Activated T-cell treated with anti-CD3 and anti-CD28 coated beads, Interleukin-2, amount 50 U/mL, for 4 hours (primary cell): ENCODE measurements around the gene ARID1A. TPM values are rescaled to one million over a fixed set of nuclear protein-coding genes. Genes with fewer than 3 reads are reported as not detected.
A peak's percentile ranks its signal among the peaks of the same experiment; 100 is the strongest.
"Not testable (repeated sequence)": the region's sequence is repeated elsewhere in the genome, so short reads cannot be mapped to it uniquely, and the experiment has no call there.

Source experiments
- ATAC-seq, 2 donors: fragments of 200-7000 bp; cut with Tn5 transposase; one replicate each; pipeline ENCODE4 v1.10.0; 2021
- DNase-seq: peaks from one replicate; pipeline ENCODE4 v3.0.0-alpha.2; 2020
- H3K27me3 Mint-ChIP-seq: one replicate; pipeline ENCODE4 v1.8.0; 2021; ENCODE audit warnings: low read depth, mixed read lengths
- H3K36me3 Mint-ChIP-seq: one replicate; pipeline ENCODE4 v1.8.0; 2022; ENCODE audit warnings: mixed read lengths; ENCODE audit not compliant: insufficient read depth
- H3K4me1 Mint-ChIP-seq: one replicate; pipeline ENCODE4 v1.8.0; 2021; ENCODE audit warnings: low read depth, mixed read lengths
- H3K4me3 Mint-ChIP-seq: one replicate; pipeline ENCODE4 v1.8.0; 2021; ENCODE audit warnings: mild to moderate bottlenecking, moderate library complexity, mixed read lengths
- H3K9me3 Mint-ChIP-seq: one replicate; pipeline ENCODE4 v1.8.0; 2021; ENCODE audit warnings: mixed read lengths
- total RNA-seq, 3 donors: library from RNA; stranded (reverse); gene quantifications; one replicate each; pipeline ENCODE4 v1.2.1, GENCODE V29; 2021

Gene ARID1A
- 10 to 100 TPM; 85.0 to 92.7 (median 91.1) TPM for total RNA-seq

DNA sequence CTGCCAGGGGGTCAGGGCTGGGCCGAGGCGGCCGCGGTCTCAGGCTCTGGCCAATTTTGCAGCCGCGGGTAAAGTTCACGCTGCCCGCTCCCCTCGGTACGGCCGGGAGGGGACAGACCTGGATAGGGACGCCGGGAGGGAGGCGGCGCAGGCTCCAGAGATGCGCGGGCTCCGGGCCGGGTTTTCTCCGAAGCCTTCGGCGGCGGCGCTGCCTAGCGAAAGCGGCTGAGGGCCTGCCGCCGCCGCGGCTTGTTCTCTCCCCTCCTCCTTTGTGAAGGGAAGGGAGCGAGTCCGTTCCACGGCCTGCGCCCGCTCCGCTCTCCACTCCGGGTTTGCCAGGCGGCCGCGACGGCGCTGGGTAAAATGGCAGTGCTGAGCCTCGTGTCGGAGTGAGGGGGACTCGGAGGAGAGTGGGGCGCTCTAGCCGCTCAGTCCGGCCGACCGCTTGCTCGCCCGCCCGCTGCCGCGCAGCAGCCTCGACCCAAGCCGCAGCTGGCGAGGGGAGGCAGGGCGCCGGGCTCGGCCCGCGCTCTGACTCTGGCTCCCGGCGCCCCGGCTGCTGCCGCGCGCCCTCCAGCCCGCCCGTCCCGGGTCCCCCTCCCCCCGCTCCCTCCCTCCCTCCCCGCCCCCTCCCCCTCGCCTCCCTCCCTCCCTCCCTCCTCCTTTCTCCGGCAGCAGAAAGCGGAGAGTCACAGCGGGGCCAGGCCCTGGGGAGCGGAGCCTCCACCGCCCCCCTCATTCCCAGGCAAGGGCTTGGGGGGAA, at the start of gene ARID1A:
ARID1A (plus strand) TSS at position 660 of the 763 bp plus-strand sequence. CDS start 389 bp downstream, outside the sequence.
- peaks cover 34% of the 10 kb centered on the region for H3K4me1 Mint-ChIP-seq
- DNase-seq (peak; percentile 93), ATAC-seq (peak; percentile 48 to 61)
- H3K27me3 Mint-ChIP-seq: no peaks in the 10 kb centered on the region
- H3K4me3 Mint-ChIP-seq: peak within 1 kb of the TSS; percentile 90
- no peaks in the 10 kb centered on the region for H3K36me3 Mint-ChIP-seq
- no peaks in the 10 kb centered on the region for H3K9me3 Mint-ChIP-seq

DNA sequence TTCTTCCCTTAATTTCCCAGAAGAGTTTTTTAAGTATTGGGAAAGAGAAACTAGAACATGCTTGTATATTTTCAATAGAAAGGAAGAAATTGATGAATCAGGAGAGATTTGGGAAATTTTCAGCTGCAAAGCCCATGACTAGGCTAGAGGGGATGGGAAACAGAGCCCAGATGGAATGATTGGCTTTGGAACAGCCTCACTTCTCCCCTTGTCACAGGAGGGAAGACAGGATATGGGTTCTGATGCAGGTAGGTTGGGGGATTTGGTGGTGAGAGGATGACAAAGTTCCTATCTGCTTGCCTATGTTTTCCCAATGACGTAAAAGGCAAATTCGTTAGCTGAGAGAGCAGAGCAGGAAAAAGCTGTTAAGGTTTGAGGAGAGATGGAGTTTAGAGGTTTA, 31.0 kb upstream of the ARID1A start:
- no peaks in the 10 kb centered on the region for H3K27me3 Mint-ChIP-seq
- no peaks in the 10 kb centered on the region for H3K4me1 Mint-ChIP-seq

DNA sequence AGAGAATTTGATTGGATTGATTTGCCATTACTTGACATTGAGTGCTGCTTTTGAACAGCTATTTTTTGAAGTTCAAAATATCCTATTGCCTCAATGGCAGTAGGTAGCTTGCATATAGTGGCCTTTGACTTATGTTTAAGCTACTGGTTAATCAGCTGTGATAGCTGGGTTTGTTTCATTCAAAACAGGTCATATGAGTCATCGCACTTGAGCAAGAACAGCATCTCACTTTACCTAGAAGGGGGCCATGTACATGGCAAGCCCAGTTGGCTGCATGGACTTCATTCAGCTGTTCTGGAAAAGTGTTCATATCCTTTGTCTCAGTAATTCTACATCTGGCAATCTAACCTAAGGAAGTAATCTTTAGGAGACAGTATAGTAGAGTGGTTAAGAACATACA, 29.0 kb upstream of the ARID1A start:
- peak; percentile 72 to 87 for ATAC-seq
- Mint-ChIP-seq H3K4me1 (no peaks in the 10 kb centered on the region), H3K9me3 (no peaks in the 10 kb centered on the region), H3K27me3 (no peaks in the 10 kb centered on the region), H3K4me3 (no peak overlapping the region), H3K36me3 (no peaks in the 10 kb centered on the region)
- no peak for DNase-seq

More for the DNA sequence above, 31.0 kb upstream of the ARID1A start:
- Mint-ChIP-seq H3K36me3 (no peaks in the 10 kb centered on the region), H3K9me3 (no peaks in the 10 kb centered on the region), H3K4me3 (no peak overlapping the region)
- DNase-seq (no peak), ATAC-seq (no peak)

DNA sequence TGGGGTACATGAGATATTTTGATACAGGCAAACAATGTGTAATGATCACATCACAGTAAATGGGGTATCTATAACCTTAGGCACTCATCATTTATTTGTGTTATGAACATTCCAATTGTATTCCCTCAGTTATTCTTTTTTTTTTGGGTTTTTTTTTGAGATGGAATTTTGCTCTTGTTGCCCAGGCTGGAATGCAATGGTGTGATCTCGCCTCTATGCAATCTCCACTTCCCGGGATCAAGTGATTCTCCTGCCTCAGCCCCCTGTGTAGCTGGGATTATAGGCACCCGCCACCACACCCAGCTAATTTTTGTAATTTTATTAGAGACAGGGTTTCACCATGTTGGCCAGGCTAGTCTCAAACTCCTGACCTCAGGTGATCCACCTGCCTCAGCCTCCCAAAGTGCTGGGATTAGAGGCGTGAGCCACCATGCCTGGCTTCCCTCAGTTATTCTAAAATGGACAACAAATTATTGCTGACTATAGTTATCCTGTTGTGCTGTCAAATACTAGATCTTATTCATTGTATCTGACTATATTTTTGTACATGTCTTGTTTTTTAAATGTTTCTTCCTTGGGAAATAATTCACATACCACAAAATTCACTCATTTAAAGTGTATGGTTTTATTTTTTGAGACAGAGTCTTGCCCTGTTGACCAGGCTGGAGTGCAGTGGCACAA, 27.6 kb upstream of the ARID1A start:
- H3K27me3 Mint-ChIP-seq, ATAC-seq, H3K4me3 Mint-ChIP-seq, H3K4me1 Mint-ChIP-seq, H3K36me3 Mint-ChIP-seq, H3K9me3 Mint-ChIP-seq, DNase-seq: not testable (repeated sequence)

DNA sequence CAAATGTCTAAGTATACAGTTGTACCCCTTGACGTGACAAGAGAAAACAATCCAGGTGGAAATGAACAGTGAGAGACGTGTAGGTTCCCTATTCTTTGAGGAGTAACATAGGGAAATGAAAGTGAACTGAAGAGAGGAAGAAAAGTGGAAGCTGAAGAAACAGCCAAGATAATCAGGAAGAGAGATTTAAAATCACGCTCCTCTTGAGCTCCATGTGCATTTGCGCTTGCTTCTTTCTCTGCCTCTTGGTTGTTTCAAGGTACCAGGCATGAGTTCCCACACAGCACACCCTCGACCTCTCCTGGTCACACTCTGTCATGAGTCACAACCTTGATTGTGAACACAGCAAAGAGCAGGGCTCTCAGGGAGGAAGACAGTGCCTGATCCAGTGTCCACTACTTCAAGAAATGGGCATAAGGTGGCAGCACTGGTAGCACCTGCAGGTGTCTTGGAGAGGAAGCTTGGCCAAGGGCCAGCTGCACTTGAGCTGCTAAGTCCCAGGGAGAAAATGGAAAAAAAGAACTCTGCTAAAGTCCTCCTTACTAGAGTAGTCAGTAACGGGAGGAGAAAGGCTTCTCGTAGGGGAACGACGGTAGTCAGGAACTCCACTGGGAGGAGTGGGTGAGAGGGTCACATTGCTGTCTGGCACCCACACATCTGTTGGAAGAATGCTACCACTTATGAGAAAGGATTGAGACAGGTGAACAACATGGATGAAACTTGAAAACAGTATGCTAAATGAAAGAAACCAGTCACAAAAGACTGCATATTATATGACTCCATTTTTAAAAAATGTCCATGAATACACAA, 18.3 kb upstream of the ARID1A start:
- Mint-ChIP-seq H3K27me3 (no peaks in the 10 kb centered on the region), H3K4me3 (no peak overlapping the region), H3K4me1 (peaks cover 11% of the 10 kb centered on the region), H3K9me3 (no peaks in the 10 kb centered on the region), H3K36me3 (no peaks in the 10 kb centered on the region)
- DNase-seq (peak; percentile 29), ATAC-seq (peak; percentile 95 to 96)

DNA sequence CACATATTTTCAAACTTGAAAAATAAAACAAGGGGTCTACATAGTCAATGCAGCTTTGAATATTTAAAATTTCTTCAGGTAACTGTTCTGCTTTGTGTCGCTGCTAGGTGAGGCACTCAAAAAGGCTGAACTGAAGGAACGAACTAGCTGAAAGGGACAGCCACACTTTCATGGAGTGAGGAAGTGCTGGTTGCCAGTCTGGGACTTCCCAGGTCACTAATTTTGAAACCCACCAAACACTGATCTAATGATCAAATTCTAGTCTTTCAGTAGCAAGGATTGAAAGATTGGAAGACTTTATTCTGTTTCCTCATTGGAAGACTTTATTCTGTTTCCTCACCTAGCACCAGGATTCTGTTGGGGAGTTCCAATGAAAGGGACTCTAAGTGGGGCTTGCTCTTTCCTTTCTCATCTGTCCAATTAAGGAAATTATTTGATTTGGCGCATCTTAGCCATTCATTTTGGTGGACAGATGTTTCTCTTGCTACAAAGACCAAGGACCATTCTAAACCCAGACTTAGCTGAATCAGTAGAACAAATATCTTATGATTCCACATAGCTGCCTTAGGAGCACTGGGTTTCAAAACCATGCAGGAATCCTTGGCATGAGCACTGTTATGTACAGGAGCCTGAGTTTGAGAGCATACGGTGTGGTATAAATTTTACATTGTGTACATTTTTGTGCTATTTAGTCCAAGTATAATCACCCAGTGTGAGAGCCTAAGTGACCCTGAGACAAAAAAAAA, 10.9 kb upstream of the ARID1A start:
- ATAC-seq: no peak
- no peaks in the 10 kb centered on the region for H3K36me3 Mint-ChIP-seq
- no peaks in the 10 kb centered on the region for H3K9me3 Mint-ChIP-seq
- no peak overlapping the region for H3K4me3 Mint-ChIP-seq
- H3K4me1 Mint-ChIP-seq: peaks cover 6% of the 10 kb centered on the region
- no peak for DNase-seq
- no peaks in the 10 kb centered on the region for H3K27me3 Mint-ChIP-seq

DNA sequence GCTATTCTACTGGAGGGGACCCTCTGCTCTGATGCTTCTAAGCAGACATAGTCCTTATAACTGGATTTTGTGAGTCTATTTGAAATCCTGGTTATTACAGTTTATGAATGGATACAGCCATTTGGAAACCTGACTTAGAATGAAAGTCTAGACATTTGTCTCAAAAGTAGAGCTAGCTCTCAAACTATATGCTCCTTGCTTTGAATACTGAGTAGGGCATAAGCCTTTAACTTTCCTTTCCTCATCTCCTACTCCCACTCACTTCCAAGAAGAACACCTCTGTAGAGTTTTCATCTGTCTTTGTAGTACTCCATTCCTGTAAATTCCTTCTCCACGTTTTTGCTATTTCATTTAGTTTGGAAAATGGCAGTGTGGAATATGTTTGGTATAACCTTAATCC, 9.0 kb upstream of the ARID1A start:
- H3K9me3 Mint-ChIP-seq: no peaks in the 10 kb centered on the region
- ATAC-seq: no peak
- H3K27me3 Mint-ChIP-seq: no peaks in the 10 kb centered on the region
- H3K36me3 Mint-ChIP-seq: no peaks in the 10 kb centered on the region
- peaks cover 10% of the 10 kb centered on the region for H3K4me1 Mint-ChIP-seq
- H3K4me3 Mint-ChIP-seq: no peak overlapping the region
- no peak for DNase-seq

DNA sequence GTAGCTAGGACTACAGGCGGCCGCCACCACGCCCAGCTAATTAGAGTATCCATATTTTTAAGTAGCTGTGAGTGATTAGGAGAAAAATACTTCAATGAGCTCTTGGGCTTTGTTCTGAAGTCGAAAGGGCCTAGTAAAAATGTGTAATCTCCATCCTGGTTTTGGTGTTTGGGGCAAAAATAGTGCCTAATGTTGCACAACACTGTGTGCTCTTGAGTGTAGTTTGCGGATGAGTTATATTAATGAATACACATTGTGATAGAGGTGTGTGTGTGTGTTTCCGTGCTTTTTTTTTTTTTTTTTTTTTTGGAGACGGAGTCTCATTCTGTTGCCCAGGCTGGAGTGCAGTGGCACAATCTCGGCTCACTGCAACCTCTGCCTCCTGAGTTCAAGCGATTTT, 6.3 kb upstream of the ARID1A start:
- ATAC-seq: no peak
- Mint-ChIP-seq H3K27me3 (no peaks in the 10 kb centered on the region), H3K36me3 (no peaks in the 10 kb centered on the region), H3K4me1 (peaks cover 27% of the 10 kb centered on the region), H3K9me3 (no peaks in the 10 kb centered on the region), H3K4me3 (no peak overlapping the region)
- no peak for DNase-seq

DNA sequence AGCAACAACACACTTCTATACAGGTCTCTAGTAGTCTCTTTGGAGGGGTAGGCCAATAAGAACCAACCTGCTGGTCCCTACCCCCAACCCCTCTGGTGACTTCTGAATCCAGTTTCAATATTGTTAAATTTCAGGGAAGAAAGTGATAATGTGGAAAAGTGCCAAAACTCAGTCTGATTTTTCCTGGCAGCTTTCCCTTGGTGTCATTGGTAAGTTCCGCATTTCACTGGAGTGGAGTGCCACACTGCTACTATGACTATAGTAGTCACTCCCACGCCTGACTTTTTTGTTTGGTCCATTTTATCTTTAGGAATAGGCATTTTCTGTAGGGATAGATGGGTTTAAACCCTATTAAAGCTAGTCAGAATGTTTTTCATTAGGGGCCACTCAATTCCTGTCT, 5.7 kb upstream of the ARID1A start:
- Mint-ChIP-seq H3K9me3 (no peaks in the 10 kb centered on the region), H3K36me3 (no peaks in the 10 kb centered on the region), H3K27me3 (no peaks in the 10 kb centered on the region), H3K4me1 (peaks cover 34% of the 10 kb centered on the region), H3K4me3 (no peak overlapping the region)
- DNase-seq (no peak), ATAC-seq (no peak)

DNA sequence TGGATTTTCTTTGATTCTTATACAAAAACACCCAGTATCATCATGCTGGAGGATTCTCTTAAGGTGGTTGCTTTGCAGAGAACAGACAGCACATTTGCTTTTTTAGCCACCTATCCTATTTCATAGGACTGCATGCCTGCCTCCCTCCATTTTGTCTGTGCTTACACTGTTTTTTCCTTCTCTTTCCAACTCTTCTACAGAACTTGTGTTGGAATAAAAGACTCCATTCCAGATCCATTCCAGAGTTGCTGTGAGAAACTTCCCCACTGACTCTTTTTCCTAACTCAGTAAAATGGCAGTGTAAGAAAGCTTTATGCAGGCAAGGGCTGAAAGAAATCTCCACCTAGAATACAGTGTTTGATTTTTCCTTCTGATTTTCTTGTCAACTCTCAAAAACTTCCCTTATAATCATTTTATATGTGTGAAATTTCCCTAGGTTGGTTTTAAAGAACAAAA, 5.2 kb upstream of the ARID1A start:
- ATAC-seq (no peak), DNase-seq (no peak)
- Mint-ChIP-seq H3K9me3 (no peaks in the 10 kb centered on the region), H3K4me3 (no peak overlapping the region), H3K36me3 (no peaks in the 10 kb centered on the region), H3K4me1 (peaks cover 34% of the 10 kb centered on the region), H3K27me3 (no peaks in the 10 kb centered on the region)

DNA sequence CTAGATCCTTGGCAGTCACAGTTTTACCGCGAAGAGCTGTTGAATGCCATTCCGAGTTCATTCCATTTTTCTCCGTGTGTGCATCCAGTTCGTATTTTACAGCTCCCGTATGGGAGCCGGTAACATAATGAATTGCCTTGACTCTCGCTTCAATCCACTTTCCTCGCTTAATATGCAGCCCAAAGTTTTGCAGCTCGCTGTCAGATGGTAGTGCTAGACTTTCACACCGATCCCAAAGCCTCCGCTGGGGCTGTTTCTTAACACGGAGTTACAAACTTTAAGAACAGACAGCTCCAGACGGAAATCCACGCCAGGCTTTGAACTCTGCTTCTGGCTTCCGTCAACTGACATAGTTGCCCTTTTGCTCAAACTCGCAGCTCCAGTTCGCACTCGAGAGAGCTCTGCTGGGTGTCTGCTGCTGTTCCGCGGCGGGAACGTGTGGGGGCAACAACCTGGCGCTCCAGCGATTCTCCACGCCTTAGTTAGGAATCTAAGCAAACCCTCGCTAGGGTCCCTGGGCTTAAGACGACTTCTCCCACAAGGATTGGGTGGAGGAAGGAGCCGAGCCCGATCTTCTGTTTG, 3.5 kb upstream of the ARID1A start:
- H3K4me3 Mint-ChIP-seq: peak overlapping the region; percentile 90
- ATAC-seq: peak; percentile 38 to 39
- no peaks in the 10 kb centered on the region for H3K27me3 Mint-ChIP-seq
- no peaks in the 10 kb centered on the region for H3K9me3 Mint-ChIP-seq
- peak; percentile 67 for DNase-seq
- peaks cover 34% of the 10 kb centered on the region for H3K4me1 Mint-ChIP-seq
- H3K36me3 Mint-ChIP-seq: no peaks in the 10 kb centered on the region

DNA sequence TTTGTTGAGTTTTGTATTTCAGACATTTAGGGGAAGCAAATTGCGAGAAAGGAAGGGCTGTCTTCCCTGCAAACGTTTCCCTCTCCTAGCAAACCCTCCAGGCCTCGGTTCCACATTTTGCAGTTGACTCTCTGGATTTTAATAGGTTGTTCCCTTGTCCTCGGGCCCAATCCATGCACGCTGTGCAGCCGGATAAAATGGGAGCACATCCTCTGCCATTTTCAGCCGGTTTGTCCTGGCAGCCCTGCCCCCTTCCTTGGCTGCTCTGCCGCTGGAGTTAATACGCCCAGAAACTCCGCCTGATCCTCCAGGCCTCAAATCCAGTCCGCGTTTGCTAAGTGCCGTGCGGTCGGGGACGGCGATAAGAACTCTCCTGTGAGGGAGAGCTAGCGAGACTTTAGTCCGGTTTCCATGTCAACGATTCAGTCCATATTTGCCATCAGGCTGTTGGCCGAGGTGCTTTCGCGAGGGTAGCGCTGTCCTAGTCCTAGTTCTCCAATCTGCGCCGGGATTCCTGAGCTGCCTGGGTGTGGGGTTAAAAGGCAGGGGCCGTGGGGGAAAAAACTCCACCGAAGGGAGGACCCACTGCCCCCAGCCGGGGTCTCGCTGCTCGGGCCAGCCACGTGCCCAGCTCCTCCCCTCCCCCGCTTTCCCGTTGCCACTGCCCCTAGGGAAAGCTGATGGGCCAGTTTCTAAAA, 2.9 kb upstream of the ARID1A start:
- Mint-ChIP-seq H3K4me1 (peaks cover 34% of the 10 kb centered on the region), H3K36me3 (no peaks in the 10 kb centered on the region), H3K9me3 (no peaks in the 10 kb centered on the region), H3K27me3 (no peaks in the 10 kb centered on the region), H3K4me3 (peak overlapping the region; percentile 90)
- peak; percentile 27 to 30 for ATAC-seq
- peak; percentile 76 for DNase-seq
